SH-SY5Y (cell line): ENCODE measurements around the gene PLP2.

Experiments used
- GATA2 ChIP-seq: IDR thresholded peaks from 2 replicates; pipeline ENCODE4 v1.6.1; 2011; ENCODE audit warnings: mild to moderate bottlenecking, low read depth, low read length
- GATA3 ChIP-seq: IDR thresholded peaks from 2 replicates; pipeline ENCODE4 v1.6.1; 2011; ENCODE audit warnings: low read depth, mild to moderate bottlenecking, low read length, moderate library complexity

- TF ChIP-seq GATA3 = no peak
- TF ChIP-seq GATA2 = no peak
These were observed 4.0 kb upstream of the PLP2 start for GRCh38 chrX:49167740-49168108.
